Adrenal gland (tissue), 12 donors: ENCODE data around the gene PABPC3. TPM values are rescaled to one million over a fixed set of nuclear protein-coding genes. Genes with fewer than 3 reads are reported as not detected.

Experiments
- DNase-seq, 7 donors: peaks; one replicate each; pipeline ENCODE4 v3.0.0-alpha.2; 2019 to 2020
- H3K27ac ChIP-seq, 5 donors: fragments of 200-600 bp; sonication (generic) in 4 of 5; 1 replicate in 3 of 5; 2 replicates in 2 of 5; pipeline versions ENCODE4 v1.5.1 to v1.8.0; 2016 to 2020; ENCODE audit warnings: mild to moderate bottlenecking in 1 of 5
- H3K27me3 ChIP-seq: fragments of 200-600 bp; 2 replicates; pipeline ENCODE4 v1.8.0; 2021
- H3K36me3 ChIP-seq, 2 donors: fragments of 200-600 bp; replicated peaks in 1 of 2; 1 replicate in 1 of 2; 2 replicates in 1 of 2; pipeline versions ENCODE4 v1.5.1 to v1.8.0; 2018 to 2022
- H3K4me1 ChIP-seq, 2 donors: fragments of 200-600 bp; replicated peaks in 1 of 2; 1 replicate in 1 of 2; 2 replicates in 1 of 2; pipeline versions ENCODE4 v1.5.1 to v1.8.0; 2018 to 2021
- H3K4me3 ChIP-seq, 4 donors: fragments of 200-600 bp; sonication (generic) in 3 of 4; one replicate each; pipeline ENCODE4 v1.5.1; 2016 to 2018
- H3K9me3 ChIP-seq, 3 donors: fragments of 200-600 bp; sonication (generic) in 1 of 3; replicated peaks in 1 of 3; 1 replicate in 2 of 3; 2 replicates in 1 of 3; pipeline versions ENCODE4 v1.5.1 to v1.8.0; 2016 to 2021
- CTCF ChIP-seq, 6 experiments: fragments of 450-650 bp in 4 of 6; fragments of 200-600 bp in 2 of 6; sonication (generic) in 1 of 6; IDR thresholded peaks; 1 replicate in 5 of 6; 2 replicates in 1 of 6; pipeline versions ENCODE4 v1.5.1 to v1.8.0; 2016 to 2021; ENCODE audit warnings: antibody characterized with exemption in 6 of 6, mild to moderate bottlenecking in 2 of 6, moderate library complexity in 1 of 6
- POLR2A ChIP-seq, 2 donors: fragments of 450-650 bp; IDR thresholded peaks; one replicate each; pipeline ENCODE4 v1.6.1; 2017; ENCODE audit warnings: antibody characterized with exemption in 2 of 2, mild to moderate bottlenecking in 2 of 2, moderate library complexity in 1 of 2
- WGBS, 4 donors: extraction: QIAGEN DNeasy Blood & Tissue Kit in 2 of 4; methylation state at CpG; one replicate each; pipeline versions ENCODE4 v1.1.5 to v1.1.7; 2013 to 2017; 5-methylcytosine and 5-hydroxymethylcytosine counted together
- intact Hi-C, 2 donors: fragments of 100-400 bp; cut with DNase I; formaldehyde crosslinking; loops; one replicate each; pipeline versions ENCODE4 v1.14.1 to v1.15.0; 2022 to 2023
- polyA plus RNA-seq, 3 donors: library from polyadenylated mRNA; stranded (reverse); fragments of 200-250 nt in 2 of 3; fragments of 350-450 nt in 1 of 3; fragmentation: Illumina TruSeq in 1 of 3; extraction: RNeasy Lipid Tissue Mini Kit (QIAGEN cat#74804) in 1 of 3; gene quantifications; one replicate each; pipeline ENCODE4 v1.2.3, GENCODE V29; 2013 to 2014
- total RNA-seq, 9 donors: library from RNA; depleted of rRNA in 4 of 9; stranded (reverse); fragments of >200 nt in 4 of 9; fragments of 120-200 nt in 1 of 9; fragmentation: NEBNext Ultra II Directional in 1 of 9; extraction: Animal tissue kit (Norgen Biotek cat#: 25700) in 1 of 9; gene quantifications; one replicate each; pipeline versions ENCODE4 v1.1.0 to v1.2.4, GENCODE V29; 2013 to 2023
- donor health status: healthy with polysubstance abuse.
- donor health status: Bipolar disorder and iron deficiency.
- donor health status: DM: yes; HTN: yes; CAD: no.
- donor health status: DM: no; HTN: no; CAD: no.
- donor health status: DM: no; HTN: no; CAD: no.
- donor health status: DM: yes; HTN: yes; CAD: no.

PABPC3 gene
- total and polyA plus RNA-seq, 12 donors, result 0.06 to 0.38 (median 0.13) TPM; not detected in 5

DNA sequence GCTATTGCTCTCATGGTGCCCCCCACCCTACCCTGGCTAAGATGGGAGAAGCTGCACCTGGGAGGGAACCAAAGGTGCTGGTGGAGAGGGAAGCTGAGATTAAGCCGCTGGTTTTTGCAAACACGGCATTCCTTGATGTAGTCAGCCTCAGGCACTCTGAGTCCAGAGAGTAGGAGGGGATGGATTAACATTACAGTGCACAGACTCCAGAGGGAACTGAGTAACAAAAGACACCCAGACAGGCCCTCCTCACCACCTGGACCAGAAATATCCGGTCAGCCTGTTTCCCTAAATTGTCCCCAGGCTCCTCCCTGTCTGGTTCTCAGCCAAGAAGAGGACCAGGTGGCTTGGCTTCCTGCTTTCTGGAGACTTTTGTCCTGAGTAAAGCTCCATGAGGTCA lies 28.9 kb upstream of the PABPC3 start:
- Histone ChIP-seq H3K27me3 (peaks cover 14% of the 10 kb centered on the region), H3K4me1 (no peaks in the 10 kb centered on the region), H3K36me3 (no peaks in the 10 kb centered on the region), H3K27ac (no peak overlapping the region), H3K4me3 (no peak overlapping the region), H3K9me3 (no peaks in the 10 kb centered on the region)
- TF ChIP-seq POLR2A (IDR thresholded peaks at IDR 0.05), result no peak
- TF ChIP-seq CTCF (IDR thresholded peaks at IDR 0.05), result no peak
- intact Hi-C loops, result no loop called here
- no peak for DNase-seq
- 57 to 71% (median 65%) methylated on average over 2 to 3 of the region's 3 CpGs for WGBS, 4 donors

DNA sequence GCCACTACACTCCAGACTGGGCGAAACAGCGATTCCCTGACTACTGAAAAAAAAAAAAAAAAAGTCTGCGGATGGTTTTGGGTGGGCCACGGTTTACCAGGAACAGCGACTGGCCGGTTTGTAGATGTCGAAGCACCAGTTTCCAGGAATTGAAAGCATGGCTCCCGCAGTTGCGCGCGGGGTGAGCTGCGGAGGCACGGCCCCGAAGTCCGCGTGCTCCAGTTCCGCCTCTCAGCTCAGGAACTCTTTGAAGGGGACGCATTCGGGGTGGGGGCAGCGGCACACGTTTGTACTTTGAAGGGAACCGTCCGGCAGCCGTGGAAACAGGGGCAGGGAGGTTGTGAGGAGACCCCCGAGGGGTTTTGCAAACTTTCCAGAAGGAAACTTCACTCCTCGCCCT lies 27.1 kb upstream of the PABPC3 start:
- H3K4me3 ChIP-seq, result no peak overlapping the region
- TF ChIP-seq CTCF (IDR thresholded peaks at IDR 0.05) (no peak), POLR2A (IDR thresholded peaks at IDR 0.05) (no peak)
- H3K27me3 ChIP-seq, result peaks cover 14% of the 10 kb centered on the region
- DNase-seq, result no peak
- H3K4me1 ChIP-seq, result no peaks in the 10 kb centered on the region
- intact Hi-C loops, result no loop called here
- H3K9me3 ChIP-seq, result peaks cover 0 to 8% (median 0%) of the 10 kb centered on the region in 3 donors
- 80 to 87% (median 86%) methylated on average over 22 to 26 of the region's 26 CpGs for whole genome bisulfite sequencing, 4 donors
- H3K27ac ChIP-seq, result no peak overlapping the region
- no peaks in the 10 kb centered on the region for H3K36me3 ChIP-seq

DNA sequence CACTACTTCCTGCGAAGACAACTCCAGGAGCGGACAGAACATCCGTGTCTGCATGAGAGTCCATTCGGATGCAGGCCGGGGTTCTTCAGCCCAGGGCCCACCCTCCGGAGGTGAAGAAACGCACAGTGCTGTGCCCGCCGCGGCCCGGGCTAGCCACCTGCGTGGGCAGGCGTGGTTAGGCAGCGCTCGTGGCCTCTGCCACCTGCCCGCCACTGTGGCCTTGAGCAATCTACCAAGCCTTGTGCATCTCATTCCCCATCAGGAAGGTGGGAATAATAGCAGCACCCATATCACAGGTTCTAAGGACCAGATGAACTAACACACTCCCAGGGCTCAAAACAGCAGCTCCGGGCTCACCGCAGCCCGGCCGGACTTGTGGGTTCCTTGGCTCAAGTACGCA lies 26.7 kb upstream of the PABPC3 start:
- H3K4me1 ChIP-seq, result no peaks in the 10 kb centered on the region
- intact Hi-C loops, result no loop called here
- no peak overlapping the region for H3K4me3 ChIP-seq
- TF ChIP-seq POLR2A (IDR thresholded peaks at IDR 0.05), result no peak
- no peak for TF ChIP-seq CTCF (IDR thresholded peaks at IDR 0.05)
- H3K36me3 ChIP-seq, result no peaks in the 10 kb centered on the region
- no peak overlapping the region for H3K27ac ChIP-seq
- H3K27me3 ChIP-seq, result peaks cover 14% of the 10 kb centered on the region
- no peak for DNase-seq
- peaks cover 0 to 8% (median 0%) of the 10 kb centered on the region in 3 donors for H3K9me3 ChIP-seq
- 85 to 96% (median 90%) methylated on average over 13 to 21 of the region's 21 CpGs for WGBS, 4 donors

DNA sequence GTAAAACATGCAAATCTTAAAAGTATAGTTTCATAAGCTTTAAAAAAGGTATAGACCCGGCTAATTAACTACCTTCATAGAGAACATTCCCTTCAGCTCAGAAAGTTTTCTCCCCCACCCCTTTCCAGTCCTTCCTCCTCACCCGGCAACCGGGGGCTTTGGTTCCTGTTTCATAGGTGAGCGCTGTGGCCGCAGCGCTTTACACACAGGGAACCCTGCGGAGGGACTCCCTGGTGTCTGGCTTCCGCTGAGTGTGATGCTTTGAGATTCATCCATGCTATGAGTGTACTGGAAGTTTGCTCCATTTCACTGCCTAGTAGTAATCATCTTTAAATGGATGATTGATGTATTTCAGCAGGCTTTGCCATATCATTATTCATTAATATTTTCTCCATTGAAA lies 26.0 kb upstream of the PABPC3 start:
- intact Hi-C loops, result no loop called here
- no peaks in the 10 kb centered on the region for H3K36me3 ChIP-seq
- peaks cover 0 to 8% (median 0%) of the 10 kb centered on the region in 3 donors for H3K9me3 ChIP-seq
- WGBS, 4 donors, result 53 to 60% (median 55%) methylated on average over 8 of the region's 8 CpGs
- TF ChIP-seq CTCF (IDR thresholded peaks at IDR 0.05), result no peak
- TF ChIP-seq POLR2A (IDR thresholded peaks at IDR 0.05), result no peak
- no peak overlapping the region for H3K4me3 ChIP-seq
- peaks cover 14% of the 10 kb centered on the region for H3K27me3 ChIP-seq
- H3K4me1 ChIP-seq, result no peaks in the 10 kb centered on the region
- no peak for DNase-seq
- H3K27ac ChIP-seq, result no peak overlapping the region
